HCT116 (cell line): ENCODE results near the gene TBCD. TPM values are rescaled to one million over a fixed set of nuclear protein-coding genes. Genes with fewer than 3 reads are reported as not detected.

Source experiments
- ATAC-seq: fragments of 200-7000 bp; cut with Tn5 transposase; 2 replicates; pipeline ENCODE4 v1.9.1; 2020; ENCODE audit warnings: mild to moderate bottlenecking, moderate library complexity
- BruUV-seq: library from RNA; stranded (reverse); fragments of 400-500 nt; replicated peaks from 2 replicates; lab custom pipeline; 2021; lab: Mats Ljungman, UMichigan
- CTCF ChIA-PET: fragments of 300-600 bp; sonication (Branson Sonifier 250); formaldehyde crosslinking; loops from one replicate; lab custom pipeline; 2021; ENCODE audit warnings: antibody characterized with exemption; lab: Charles Lee
- POLR2A ChIA-PET: fragments of 300-600, 350-600 bp; sonication (Branson Sonifier 250); formaldehyde crosslinking; loops from one replicate; lab custom pipeline; 2021; ENCODE audit warnings: antibody characterized with exemption; lab: Charles Lee
- RAD21 ChIA-PET, 2 experiments: fragments of 300-600 bp; sonication (Branson Sonifier 250); formaldehyde crosslinking; loops; one replicate each; lab custom pipeline; 2023; ENCODE audit warnings: low total read pairs in 2 of 2; ENCODE audit not compliant: uncharacterized antibody in 2 of 2, unreplicated experiment in 2 of 2, low non-redundant PET in 1 of 2; lab: Charles Lee
- DNase-seq: peaks from one replicate; pipeline ENCODE4 v3.0.0-alpha.2; 2010; ENCODE audit warnings: low read depth, low spot score
- H2AFZ ChIP-seq: fragments of 200-600 bp; shearing (Covaris generic), sonication (generic); 2 replicates; pipeline ENCODE4 v1.6.1; 2017; ENCODE audit warnings: low read depth, mixed run types, mixed read lengths, antibody characterized with exemption, low read length; ENCODE audit not compliant: poor library complexity, severe bottlenecking
- H3K27ac ChIP-seq: 2 replicates; pipeline ENCODE4 v1.5.1; 2012; ENCODE audit warnings: low read depth, low read length
- H3K27me3 ChIP-seq: fragments of 200-600 bp; sonication (generic); 2 replicates; pipeline ENCODE4 v1.6.1; 2016; ENCODE audit warnings: mixed run types, low read length, mixed read lengths; ENCODE audit not compliant: insufficient read depth
- H3K36me3 ChIP-seq, 2 experiments: fragments of 200-500 bp in 1 of 2; fragments of 200-600 bp in 1 of 2; sonication (Bioruptor generic) in 1 of 2; sonication (generic) in 1 of 2; 2 replicates each; pipeline versions ENCODE4 v1.5.1 to v1.6.1; 2014 to 2016; ENCODE audit warnings: low read length in 2 of 2, inconsistent platforms in 1 of 2, mixed read lengths in 1 of 2, mixed run types in 1 of 2; ENCODE audit not compliant: insufficient read depth in 2 of 2, control insufficient read depth in 1 of 2
- H3K4me1 ChIP-seq, 2 experiments: fragments of 200-600 bp in 1 of 2; sonication (generic) in 1 of 2; 2 replicates each; pipeline versions ENCODE4 v1.5.1 to v1.6.1; 2012 to 2017; ENCODE audit warnings: low read length in 2 of 2, inconsistent platforms in 1 of 2, mild to moderate bottlenecking in 1 of 2, mixed read lengths in 1 of 2, mixed run types in 1 of 2, moderate library complexity in 1 of 2; ENCODE audit not compliant: insufficient read depth in 2 of 2, control insufficient read depth in 1 of 2
- H3K4me2 ChIP-seq: fragments of 200-600 bp; sonication (generic); 2 replicates; pipeline ENCODE4 v1.6.1; 2017; ENCODE audit warnings: mixed run types, low read length, mixed read lengths
- H3K4me3 ChIP-seq, 2 experiments: fragments of 200-600 bp in 1 of 2; sonication (generic) in 1 of 2; replicated peaks in 1 of 2; 2 replicates each; pipeline ENCODE4 v1.5.1; 2011 to 2016; ENCODE audit warnings: low read length in 2 of 2, control low read depth in 1 of 2, low read depth in 1 of 2, mild to moderate bottlenecking in 1 of 2, mixed read lengths in 1 of 2, mixed run types in 1 of 2
- H3K79me2 ChIP-seq: fragments of 200-600 bp; sonication (generic); 2 replicates; pipeline ENCODE4 v1.6.1; 2017; ENCODE audit warnings: mild to moderate bottlenecking, mixed run types, low read length, moderate library complexity, mixed read lengths; ENCODE audit not compliant: insufficient read depth
- H3K9ac ChIP-seq: fragments of 200-600 bp; sonication (generic); 2 replicates; pipeline ENCODE4 v1.6.1; 2016; ENCODE audit warnings: low read length, mixed read lengths
- H3K9me2 ChIP-seq: fragments of 200-600 bp; sonication (generic), shearing (Covaris generic); 2 replicates; pipeline ENCODE4 v1.6.1; 2017; ENCODE audit warnings: mixed run types, mild to moderate bottlenecking, moderate library complexity; ENCODE audit not compliant: insufficient read depth
- H3K9me3 ChIP-seq, 2 experiments: fragments of 200-500 bp in 1 of 2; fragments of 200-600 bp in 1 of 2; sonication (Bioruptor generic) in 1 of 2; sonication (generic) in 1 of 2; 2 replicates each; pipeline ENCODE4 v1.6.1; 2014 to 2017; ENCODE audit warnings: low read length in 2 of 2, mixed read lengths in 2 of 2, inconsistent platforms in 1 of 2, low read depth in 1 of 2, mild to moderate bottlenecking in 1 of 2, mixed run types in 1 of 2, moderate library complexity in 1 of 2; ENCODE audit not compliant: control insufficient read depth in 1 of 2, insufficient read depth in 1 of 2
- H4K20me1 ChIP-seq: fragments of 200-600 bp; sonication (generic), shearing (Covaris generic); 2 replicates; pipeline ENCODE4 v1.6.1; 2017; ENCODE audit warnings: mixed run types, mild to moderate bottlenecking, moderate library complexity; ENCODE audit not compliant: insufficient read depth
- ELF1 ChIP-seq: IDR thresholded peaks from 2 replicates; pipeline ENCODE4 v1.6.1; 2012; ENCODE audit warnings: low read depth, borderline replicate concordance
- EZH2phosphoT487 ChIP-seq: fragments of 200-600 bp; IDR thresholded peaks from 2 replicates; pipeline ENCODE4 v1.6.1; 2018; ENCODE audit warnings: antibody characterized with exemption, borderline replicate concordance
- FOSL1 ChIP-seq: IDR thresholded peaks from 2 replicates; pipeline ENCODE4 v1.6.1; 2012; ENCODE audit warnings: low read depth
- RAD21 ChIP-seq: IDR thresholded peaks from 2 replicates; pipeline ENCODE4 v1.6.1; 2012; ENCODE audit warnings: low read depth, mild to moderate bottlenecking
- REST ChIP-seq: IDR thresholded peaks from 2 replicates; pipeline ENCODE4 v1.6.1; 2012; ENCODE audit warnings: low read depth
- SIN3A ChIP-seq: IDR thresholded peaks from 2 replicates; pipeline ENCODE4 v1.6.1; 2012; ENCODE audit warnings: low read depth
- TCF7L2 ChIP-seq: IDR thresholded peaks from 2 replicates; pipeline ENCODE4 v1.7.0; 2011; ENCODE audit warnings: borderline replicate concordance, inconsistent platforms; ENCODE audit not compliant: insufficient read depth, insufficient read length; ENCODE audit errors: extremely low read depth
- YY1 ChIP-seq: IDR thresholded peaks from 2 replicates; pipeline ENCODE4 v1.6.1; 2011; ENCODE audit warnings: low read length, low read depth, moderate library complexity, mild to moderate bottlenecking; ENCODE audit not compliant: insufficient replicate concordance; ENCODE audit errors: extremely low read depth
- ZBTB33 ChIP-seq: IDR thresholded peaks from 2 replicates; pipeline ENCODE4 v1.6.1; 2011; ENCODE audit warnings: mild to moderate bottlenecking, low read length, moderate library complexity; ENCODE audit not compliant: insufficient replicate concordance; ENCODE audit errors: extremely low read depth
- ZNF274 ChIP-seq: fragments of 200-500 bp; sonication (Bioruptor generic); IDR thresholded peaks from 2 replicates; pipeline ENCODE4 v1.6.1; 2014; ENCODE audit warnings: mild to moderate bottlenecking, low read depth, low read length, inconsistent platforms
- intact Hi-C: fragments of 100-400 bp; cut with micrococcal nuclease; formaldehyde crosslinking; loops from 2 replicates; pipeline ENCODE4 v1.10.0; 2022
- total RNA-seq: library from RNA; stranded (reverse); gene quantifications from one replicate; pipeline ENCODE4 v1.2.1, GENCODE V29; 2021; ENCODE audit not compliant: unreplicated experiment

Gene TBCD
- total RNA-seq, 1 experiment from 2014 or later: 152 TPM

- DNase-seq (no peak), ATAC-seq (no peak)
- BruUV-seq: no TSS peak
- Histone ChIP-seq H3K9me3 (no peaks in the 10 kb centered on the region), H3K9ac (no peak overlapping the region), H3K4me1 (peaks cover 0 to 4% of the 10 kb centered on the region in 2 experiments; a peak in 1 of 4 replicates), H3K4me3 (no peak overlapping the region), H4K20me1 (no peaks in the 10 kb centered on the region), H3K79me2 (no peaks in the 10 kb centered on the region), H3K27ac (no peak overlapping the region), H3K9me2 (no peaks in the 10 kb centered on the region), H3K27me3 (no peaks in the 10 kb centered on the region), H2AFZ (no peak overlapping the region), H3K36me3 (peaks cover 0 to 15% of the 10 kb centered on the region in 2 experiments; a peak in 2 of 4 replicates), H3K4me2 (no peak overlapping the region)
- TF ChIP-seq YY1 (no peak), EZH2phosphoT487 (no peak), ZBTB33 (no peak), TCF7L2 (no peak), ELF1 (no peak), SIN3A (no peak), RAD21 (no peak), REST (no peak), ZNF274 (no peak), FOSL1 (no peak)
- intact Hi-C loops: no loop called here
- CTCF ChIA-PET: no interaction called here
- RAD21 ChIA-PET: no interaction called here
- POLR2A ChIA-PET: no interaction called here
These were observed 168.3 kb downstream of the TBCD start for GRCh38 chr17:82920150-82920549.
